Naive thymus-derived CD4-positive, alpha-beta T cell (primary cell): ENCODE data around the gene ZBTB5. TPM values are rescaled to one million over a fixed set of nuclear protein-coding genes. Genes with fewer than 3 reads are reported as not detected.

ENCODE experiments used
- ATAC-seq: fragments of 150-1000 bp; cut with Tn5 transposase; 2 replicates; pipeline ENCODE4 v1.10.0; 2021; ENCODE audit warnings: mild to moderate bottlenecking, moderate library complexity
- CTCF ChIA-PET: fragments of 350-600 bp; sonication (Branson Sonifier 250); formaldehyde crosslinking; loops from one replicate; lab custom pipeline; 2021; ENCODE audit warnings: antibody characterized with exemption; lab: Charles Lee
- POLR2A ChIA-PET: fragments of 350-600 bp; sonication (Branson Sonifier 250); formaldehyde crosslinking; loops from one replicate; lab custom pipeline; 2021; ENCODE audit warnings: antibody characterized with exemption, inconsistent platforms; lab: Charles Lee
- DNase-seq, 9 donors: peaks; one replicate each; pipeline versions ENCODE4 v3.0.0 to v3.0.0-alpha.2; 2020 to 2022; ENCODE audit warnings: mixed read lengths in 1 of 9
- H3K27ac ChIP-seq: one replicate; pipeline ENCODE4 v1.7.0; 2013; ENCODE audit warnings: mild to moderate bottlenecking, low read depth, low read length, moderate library complexity
- H3K27me3 ChIP-seq, 2 donors: one replicate each; pipeline ENCODE4 v1.7.0; 2013; ENCODE audit warnings: low read length in 2 of 2, mild to moderate bottlenecking in 2 of 2, moderate library complexity in 2 of 2; ENCODE audit not compliant: control insufficient read depth in 2 of 2, insufficient read depth in 2 of 2
- H3K36me3 ChIP-seq, 3 experiments: 1 replicate in 2 of 3; 2 replicates in 1 of 3; pipeline ENCODE4 v1.7.0; 2013; ENCODE audit warnings: low read length in 3 of 3, mild to moderate bottlenecking in 3 of 3, moderate library complexity in 1 of 3; ENCODE audit not compliant: insufficient read depth in 3 of 3, control insufficient read depth in 2 of 3
- H3K4me1 ChIP-seq, 2 donors: one replicate each; pipeline ENCODE4 v1.7.0; 2013; ENCODE audit warnings: low read length in 2 of 2, mild to moderate bottlenecking in 2 of 2, moderate library complexity in 1 of 2; ENCODE audit not compliant: control insufficient read depth in 2 of 2, insufficient read depth in 2 of 2
- H3K4me3 ChIP-seq: 2 replicates; pipeline ENCODE4 v1.7.0; 2013; ENCODE audit warnings: mild to moderate bottlenecking, low read length
- H3K9me3 ChIP-seq, 3 experiments: 1 replicate in 2 of 3; 2 replicates in 1 of 3; pipeline ENCODE4 v1.7.0; 2013; ENCODE audit warnings: low read length in 3 of 3; ENCODE audit not compliant: control insufficient read depth in 2 of 3
- H3K27ac Mint-ChIP-seq, 9 donors: one replicate each; pipeline ENCODE4 v1.8.0; 2020 to 2022; ENCODE audit warnings: mixed read lengths in 9 of 9, mild to moderate bottlenecking in 8 of 9, moderate library complexity in 5 of 9, inconsistent platforms in 2 of 9
- H3K27me3 Mint-ChIP-seq, 5 donors: one replicate each; pipeline ENCODE4 v1.8.0; 2021 to 2022; ENCODE audit warnings: mixed read lengths in 5 of 5, mild to moderate bottlenecking in 1 of 5
- H3K36me3 Mint-ChIP-seq, 5 donors: one replicate each; pipeline ENCODE4 v1.8.0; 2020 to 2022; ENCODE audit warnings: mixed read lengths in 5 of 5, mild to moderate bottlenecking in 3 of 5, inconsistent platforms in 1 of 5
- H3K4me1 Mint-ChIP-seq, 7 donors: one replicate each; pipeline ENCODE4 v1.8.0; 2020 to 2022; ENCODE audit warnings: mixed read lengths in 7 of 7, mild to moderate bottlenecking in 3 of 7, inconsistent platforms in 1 of 7
- H3K4me3 Mint-ChIP-seq, 10 donors: one replicate each; pipeline ENCODE4 v1.8.0; 2020 to 2022; ENCODE audit warnings: mild to moderate bottlenecking in 10 of 10, mixed read lengths in 10 of 10, moderate library complexity in 6 of 10, inconsistent platforms in 2 of 10
- H3K9me3 Mint-ChIP-seq, 11 donors: one replicate each; pipeline ENCODE4 v1.8.0; 2020 to 2022; ENCODE audit warnings: mixed read lengths in 11 of 11, mild to moderate bottlenecking in 4 of 11, inconsistent platforms in 1 of 11, moderate library complexity in 1 of 11
- intact Hi-C, 2 donors: fragments of 100-400 bp; cut with micrococcal nuclease; formaldehyde crosslinking; loops; one replicate each; pipeline ENCODE4 v1.15.1; 2023
- polyA plus RNA-seq, 2 donors: library from polyadenylated mRNA; unstranded; fragments of 300-500 nt; fragmentation: Illumina TruSeq; gene quantifications; one replicate each; pipeline ENCODE4 v1.2.3, GENCODE V29; 2021
- total RNA-seq, 6 experiments: library from RNA in 5 of 6; stranded (reverse) in 5 of 6; gene quantifications; 1 replicate in 5 of 6; 2 replicates in 1 of 6; pipeline ENCODE4 v1.2.3 and lab custom pipeline; 2021 to 2026

Gene ZBTB5
- total and polyA plus RNA-seq, 7 experiments from 2014 or later, result 0.60 to 16.8 (median 11.7) TPM

DNA sequence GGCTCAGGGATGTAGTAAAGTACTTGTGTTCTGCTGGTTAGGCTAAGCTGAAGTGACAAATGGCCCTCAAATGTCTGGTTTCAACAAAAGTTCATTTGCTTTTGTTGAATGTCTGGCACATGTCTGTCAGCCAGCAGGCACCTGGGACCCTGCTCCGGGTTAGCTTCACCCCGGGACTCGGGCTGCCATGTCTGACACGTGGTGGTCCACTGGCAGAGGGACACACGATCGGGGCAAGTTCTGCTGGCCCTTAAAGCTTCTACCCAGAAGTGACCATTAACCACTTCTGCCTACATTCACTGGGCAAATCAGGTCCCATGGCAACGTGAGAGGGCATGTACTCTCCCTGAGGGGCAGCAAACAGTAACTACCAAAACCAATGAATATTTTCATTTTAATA, 44.3 kb upstream of the ZBTB5 start:
- Mint-ChIP-seq H3K4me3 (no peak overlapping the region), H3K9me3 (no peaks in the 10 kb centered on the region), H3K36me3 (peaks cover 0 to 6% (median 0%) of the 10 kb centered on the region in 5 donors), H3K27ac (peak overlapping the region in 1 of 9 donors; percentile 11), H3K27me3 (no peaks in the 10 kb centered on the region), H3K4me1 (no peaks in the 10 kb centered on the region)
- H3K27me3 ChIP-seq, result no peaks in the 10 kb centered on the region
- no peak overlapping the region for H3K27ac ChIP-seq
- ChIA-PET CTCF (interaction anchor here (1.0 kb wide), 3 partner anchors 94 to 640 kb away, joined by 3 to 4 read pairs (median 3); no protein-coding TSS in a partner anchor), POLR2A (no interaction called here)
- peaks cover 0 to 15% (median 0%) of the 10 kb centered on the region in 3 experiments for H3K36me3 ChIP-seq
- H3K4me3 ChIP-seq, result no peak overlapping the region
- ATAC-seq (no peak), DNase-seq (no peak)
- intact Hi-C loops, result loop anchor here in 1 of 2 donors (1.0 kb wide), 1 partner anchor 94 kb away; no protein-coding TSS in a partner anchor
- no peaks in the 10 kb centered on the region for H3K9me3 ChIP-seq
- peaks cover 0 to 11% of the 10 kb centered on the region in 2 donors for H3K4me1 ChIP-seq

DNA sequence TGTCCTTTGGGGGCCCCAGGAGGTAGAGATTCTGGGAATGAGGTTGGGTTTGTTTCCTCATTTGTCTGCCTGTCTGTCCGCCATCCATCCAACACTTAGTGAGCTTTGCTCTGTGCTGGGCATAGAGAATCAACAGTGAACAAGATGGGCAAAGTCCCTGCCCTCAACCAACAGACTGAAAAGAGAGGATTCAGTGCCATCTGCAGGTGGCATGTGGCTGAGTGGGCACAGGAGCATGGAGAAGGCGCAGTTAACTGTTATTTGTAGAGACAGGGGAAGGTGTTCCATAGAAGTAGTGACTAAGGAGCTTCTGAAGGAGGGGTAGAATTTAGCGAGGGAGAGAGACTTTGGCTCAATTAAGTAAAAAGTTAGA, 43.6 kb upstream of the ZBTB5 start:
- intact Hi-C loops, result loop anchor here in 1 of 2 donors (1.0 kb wide), 1 partner anchor 94 kb away; no protein-coding TSS in a partner anchor
- Mint-ChIP-seq H3K36me3 (peaks cover 0 to 9% (median 1%) of the 10 kb centered on the region in 5 donors), H3K9me3 (no peaks in the 10 kb centered on the region), H3K27me3 (no peaks in the 10 kb centered on the region), H3K27ac (peak overlapping the region in 2 of 9 donors; percentile 11 to 47), H3K4me1 (peaks cover 0 to 3% (median 0%) of the 10 kb centered on the region in 7 donors), H3K4me3 (no peak overlapping the region)
- H3K9me3 ChIP-seq, result no peaks in the 10 kb centered on the region
- peaks cover 0 to 22% (median 0%) of the 10 kb centered on the region in 3 experiments for H3K36me3 ChIP-seq
- H3K27ac ChIP-seq, result no peak overlapping the region
- ATAC-seq, result no peak
- no peaks in the 10 kb centered on the region for H3K27me3 ChIP-seq
- ChIA-PET CTCF (interaction anchor here (1.0 kb wide), 3 partner anchors 94 to 639 kb away, joined by 3 to 4 read pairs (median 3); no protein-coding TSS in a partner anchor), POLR2A (no interaction called here)
- H3K4me3 ChIP-seq, result no peak overlapping the region
- peaks cover 0 to 15% of the 10 kb centered on the region in 2 donors for H3K4me1 ChIP-seq
- peak in 1 of 9 donors; percentile 28 for DNase-seq

DNA sequence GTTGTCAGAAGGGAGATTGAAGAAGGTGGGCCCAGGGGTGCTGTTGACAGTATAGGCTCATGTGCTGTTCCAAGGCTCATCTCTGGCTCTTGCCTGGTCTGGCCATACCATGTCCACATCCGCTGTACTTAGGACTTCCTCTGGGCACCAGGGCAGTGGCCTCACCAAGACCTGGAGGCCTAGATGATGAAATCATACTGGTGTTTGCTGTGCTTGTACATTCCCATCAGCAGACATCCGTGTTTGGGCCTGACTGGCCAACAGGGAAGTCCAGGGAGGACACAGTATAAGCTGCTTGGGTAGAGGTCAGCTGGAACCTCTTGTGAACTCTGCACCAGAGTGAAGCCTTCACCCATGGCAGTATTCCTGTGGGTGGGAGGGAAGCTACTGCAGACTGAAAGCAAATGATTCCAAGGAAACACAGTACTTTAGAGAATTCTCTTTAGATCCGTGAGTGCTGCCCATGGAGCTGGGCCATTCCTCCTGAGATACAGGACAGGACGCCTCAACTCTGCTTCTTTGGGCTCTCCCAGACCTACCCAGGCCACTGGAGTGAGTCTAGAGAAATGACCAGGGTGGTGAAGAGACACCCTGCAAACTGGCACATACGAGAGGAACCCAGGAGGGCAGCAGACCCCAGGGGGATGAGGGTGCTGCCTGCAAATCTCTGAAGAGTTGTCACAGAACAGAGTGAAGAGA, 43.0 kb upstream of the ZBTB5 start:
- Mint-ChIP-seq H3K4me1 (peaks cover 0 to 9% (median 0%) of the 10 kb centered on the region in 7 donors), H3K36me3 (peaks cover 0 to 12% (median 6%) of the 10 kb centered on the region in 5 donors), H3K9me3 (no peaks in the 10 kb centered on the region), H3K27me3 (no peaks in the 10 kb centered on the region), H3K27ac (peak overlapping the region in 4 of 9 donors; percentile 12 to 59 (median 50)), H3K4me3 (no peak overlapping the region)
- ATAC-seq (no peak), DNase-seq (no peak)
- ChIA-PET CTCF (interaction anchor here (0.9 to 1.2 kb wide), 5 partner anchors 93 to 638 kb away, joined by 3 to 4 read pairs (median 3); no protein-coding TSS in a partner anchor), POLR2A (no interaction called here)
- peaks cover 0 to 16% of the 10 kb centered on the region in 2 donors for H3K4me1 ChIP-seq
- H3K27ac ChIP-seq, result no peak overlapping the region
- H3K9me3 ChIP-seq, result no peaks in the 10 kb centered on the region
- H3K27me3 ChIP-seq, result no peaks in the 10 kb centered on the region
- peaks cover 0 to 27% (median 0%) of the 10 kb centered on the region in 3 experiments for H3K36me3 ChIP-seq
- intact Hi-C loops, result no loop called here
- no peak overlapping the region for H3K4me3 ChIP-seq

DNA sequence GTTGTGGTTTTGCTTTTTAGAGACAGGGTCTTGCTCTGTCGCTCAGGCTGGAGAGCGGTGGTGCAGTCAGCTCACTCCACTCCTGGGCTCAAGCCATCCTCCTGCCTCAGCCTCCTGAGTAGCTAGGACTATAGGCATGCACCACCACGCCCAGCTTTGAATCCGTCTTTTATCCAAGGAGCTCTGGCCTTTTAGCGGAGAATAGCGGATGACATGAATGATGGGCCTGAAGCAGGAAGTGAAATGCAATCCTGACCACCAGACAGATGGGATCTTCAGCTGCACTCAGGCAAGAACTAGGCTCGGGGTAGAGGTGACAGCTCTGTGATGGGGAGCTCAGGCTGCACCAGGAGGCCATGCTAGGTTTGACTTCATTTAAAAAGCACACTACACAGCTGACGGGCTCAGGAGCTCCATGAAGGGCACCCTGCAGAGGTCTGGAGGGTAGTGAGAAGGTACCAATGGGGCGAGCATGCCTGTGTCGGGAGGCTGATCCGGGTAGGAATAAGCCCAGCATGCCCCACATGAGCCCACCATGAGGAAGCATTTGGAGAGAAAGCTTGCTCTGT, 42.4 kb upstream of the ZBTB5 start:
- H3K27ac Mint-ChIP-seq, result no peak overlapping the region
- H3K9me3 Mint-ChIP-seq, result no peaks in the 10 kb centered on the region
- no peak for ATAC-seq
- Histone ChIP-seq H3K4me3 (no peak overlapping the region), H3K27me3 (no peaks in the 10 kb centered on the region), H3K4me1 (peaks cover 0 to 10% of the 10 kb centered on the region in 2 donors), H3K9me3 (no peaks in the 10 kb centered on the region), H3K27ac (no peak overlapping the region), H3K36me3 (peaks cover 0 to 34% (median 3%) of the 10 kb centered on the region in 3 experiments)
- ChIA-PET POLR2A (interaction anchor here (0.6 kb wide), 1 partner anchor 1844 kb away, joined by 5 read pairs; no protein-coding TSS in a partner anchor), CTCF (interaction anchor here (0.9 to 1.2 kb wide), 2 partner anchors 92 to 512 kb away, joined by 3 to 4 read pairs; no protein-coding TSS in a partner anchor)
- H3K4me3 Mint-ChIP-seq, result no peak overlapping the region
- H3K27me3 Mint-ChIP-seq, result no peaks in the 10 kb centered on the region
- intact Hi-C loops, result no loop called here
- peaks cover 0 to 12% (median 0%) of the 10 kb centered on the region in 7 donors for H3K4me1 Mint-ChIP-seq
- peaks cover 0 to 18% (median 8%) of the 10 kb centered on the region in 5 donors for H3K36me3 Mint-ChIP-seq
- DNase-seq, result no peak

DNA sequence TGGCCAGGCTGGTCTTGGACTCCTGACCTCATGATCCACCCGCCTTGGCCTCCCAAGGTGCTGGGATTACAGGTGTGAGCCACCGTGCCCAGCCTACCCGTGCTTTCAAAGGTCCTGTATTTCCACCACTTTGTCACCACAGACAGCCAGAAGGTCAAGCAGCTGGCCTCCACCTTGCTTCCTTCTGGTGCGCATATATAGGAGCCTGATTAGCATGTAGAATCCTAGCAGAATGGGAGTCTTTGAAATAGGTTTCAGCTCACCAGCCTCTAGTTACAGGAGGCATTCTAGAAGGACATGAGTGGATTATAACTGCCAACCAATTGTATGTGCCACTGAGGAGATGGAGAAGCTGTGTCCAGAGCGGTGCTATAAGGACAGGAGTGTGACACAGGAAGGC, 39.4 kb upstream of the ZBTB5 start:
- H3K4me3 Mint-ChIP-seq, result no peak overlapping the region
- H3K27me3 Mint-ChIP-seq, result no peaks in the 10 kb centered on the region
- no peaks in the 10 kb centered on the region for H3K9me3 ChIP-seq
- no peak for DNase-seq
- H3K4me1 ChIP-seq, result peaks cover 0 to 6% of the 10 kb centered on the region in 2 donors
- H3K9me3 Mint-ChIP-seq, result no peaks in the 10 kb centered on the region
- intact Hi-C loops, result no loop called here
- H3K36me3 Mint-ChIP-seq, result peaks cover 5 to 33% (median 21%) of the 10 kb centered on the region in 5 donors
- no peak overlapping the region for H3K4me3 ChIP-seq
- ATAC-seq, result no peak
- no peaks in the 10 kb centered on the region for H3K27me3 ChIP-seq
- H3K36me3 ChIP-seq, result peaks cover 4 to 59% (median 8%) of the 10 kb centered on the region in 3 experiments
- no peak overlapping the region for H3K27ac ChIP-seq
- CTCF ChIA-PET, result interaction anchor here (1.0 kb wide), 1 partner anchor 19 kb away, joined by 3 read pairs; no protein-coding TSS in a partner anchor
- H3K4me1 Mint-ChIP-seq, result peaks cover 0 to 12% (median 4%) of the 10 kb centered on the region in 7 donors
- POLR2A ChIA-PET, result no interaction called here
- H3K27ac Mint-ChIP-seq, result peak overlapping the region in 2 of 9 donors; percentile 34 to 81

DNA sequence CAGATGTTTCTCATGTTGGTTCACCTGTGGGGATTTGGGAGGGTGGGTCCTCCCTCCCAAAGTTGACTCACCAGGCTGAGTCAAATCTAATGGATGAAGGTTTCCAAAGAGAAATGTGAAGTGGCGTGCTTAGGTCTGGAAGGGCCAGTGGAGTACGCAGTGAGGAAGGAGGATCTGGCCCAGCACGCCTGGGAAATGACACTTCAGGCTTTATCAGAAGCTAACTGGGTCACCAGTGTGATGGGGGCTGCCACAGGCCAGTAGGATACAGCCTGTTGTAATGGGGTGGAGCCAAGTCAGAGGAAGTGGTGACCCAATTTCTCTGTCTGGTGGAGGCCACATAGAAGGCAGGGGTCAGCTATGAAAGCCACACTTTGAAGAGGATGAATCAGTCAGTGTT, 38.5 kb upstream of the ZBTB5 start:
- H3K27ac ChIP-seq, result no peak overlapping the region
- Mint-ChIP-seq H3K36me3 (peaks cover 5 to 36% (median 21%) of the 10 kb centered on the region in 5 donors), H3K27ac (peak overlapping the region in 3 of 9 donors; percentile 29 to 60 (median 54)), H3K27me3 (no peaks in the 10 kb centered on the region), H3K4me3 (peak overlapping the region in 1 of 10 donors; percentile 77), H3K9me3 (no peaks in the 10 kb centered on the region), H3K4me1 (peaks cover 0 to 12% (median 4%) of the 10 kb centered on the region in 7 donors)
- POLR2A ChIA-PET, result no interaction called here
- peaks cover 0 to 6% of the 10 kb centered on the region in 2 donors for H3K4me1 ChIP-seq
- no peaks in the 10 kb centered on the region for H3K27me3 ChIP-seq
- H3K4me3 ChIP-seq, result no peak overlapping the region
- no peaks in the 10 kb centered on the region for H3K9me3 ChIP-seq
- intact Hi-C loops, result no loop called here
- DNase-seq (no peak), ATAC-seq (peak; percentile 90)
- CTCF ChIA-PET, result interaction anchor here (1.0 kb wide), 1 partner anchor 12 kb away, joined by 3 read pairs; no protein-coding TSS in a partner anchor
- peaks cover 4 to 67% (median 8%) of the 10 kb centered on the region in 3 experiments for H3K36me3 ChIP-seq
